Measurements from ENCODE around the gene CD300LG.
"Not testable (repeated sequence)": the region's sequence is repeated elsewhere in the genome, so short reads cannot be mapped to it uniquely, and the experiment has no call there.

The CD300LG gene, protein sequence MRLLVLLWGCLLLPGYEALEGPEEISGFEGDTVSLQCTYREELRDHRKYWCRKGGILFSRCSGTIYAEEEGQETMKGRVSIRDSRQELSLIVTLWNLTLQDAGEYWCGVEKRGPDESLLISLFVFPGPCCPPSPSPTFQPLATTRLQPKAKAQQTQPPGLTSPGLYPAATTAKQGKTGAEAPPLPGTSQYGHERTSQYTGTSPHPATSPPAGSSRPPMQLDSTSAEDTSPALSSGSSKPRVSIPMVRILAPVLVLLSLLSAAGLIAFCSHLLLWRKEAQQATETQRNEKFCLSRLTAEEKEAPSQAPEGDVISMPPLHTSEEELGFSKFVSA

DNA sequence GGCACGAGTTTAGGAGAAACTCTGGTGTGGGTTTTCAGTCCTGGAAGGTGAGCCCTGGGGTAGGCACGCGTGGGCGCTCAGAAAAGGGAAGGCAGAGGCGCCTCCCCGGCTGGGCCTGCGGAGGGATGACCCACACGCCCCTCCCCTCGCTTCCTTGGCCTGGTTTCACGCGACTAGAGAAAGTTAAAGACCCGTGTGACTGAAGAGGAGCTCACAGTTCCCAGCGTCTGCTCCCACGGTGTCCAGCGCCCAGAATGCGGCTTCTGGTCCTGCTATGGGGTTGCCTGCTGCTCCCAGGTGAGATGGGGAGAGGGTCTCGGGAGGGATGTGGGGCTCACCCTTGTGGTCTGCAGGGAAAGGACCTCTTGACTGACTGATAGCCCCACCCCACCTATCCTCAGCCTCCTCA lies at the start of gene CD300LG:
Gene CD300LG, plus strand, starts transcription at position 214 of the 409 bp plus-strand sequence. Its CDS starts 41 bp downstream, at position 255.
- DNase-seq (ENCODE audit: low read depth, low spot score), result no peak

DNA sequence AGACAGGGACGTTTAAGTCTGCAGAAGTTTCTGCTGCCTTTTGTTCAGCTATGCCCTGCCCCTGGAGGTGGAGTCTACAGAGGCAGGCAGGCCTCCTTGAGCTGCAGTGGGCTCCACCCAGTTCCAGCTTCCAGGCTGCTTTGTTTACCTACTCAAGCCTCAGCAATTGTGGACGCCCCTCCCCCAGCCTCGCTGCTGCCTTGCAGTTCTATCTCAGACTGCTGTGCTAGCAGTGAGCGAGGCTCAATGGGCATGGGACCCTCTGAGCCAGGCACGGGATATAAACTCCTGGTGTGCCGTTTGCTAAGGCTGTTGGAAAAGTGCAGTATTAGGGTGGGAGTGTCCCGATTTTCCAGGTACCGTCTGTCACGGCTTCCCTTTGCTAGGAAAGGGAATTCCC lies 49.0 kb upstream of the CD300LG start:
- DNase-seq (ENCODE audit: low read depth, low spot score), result not testable (repeated sequence)

DNA sequence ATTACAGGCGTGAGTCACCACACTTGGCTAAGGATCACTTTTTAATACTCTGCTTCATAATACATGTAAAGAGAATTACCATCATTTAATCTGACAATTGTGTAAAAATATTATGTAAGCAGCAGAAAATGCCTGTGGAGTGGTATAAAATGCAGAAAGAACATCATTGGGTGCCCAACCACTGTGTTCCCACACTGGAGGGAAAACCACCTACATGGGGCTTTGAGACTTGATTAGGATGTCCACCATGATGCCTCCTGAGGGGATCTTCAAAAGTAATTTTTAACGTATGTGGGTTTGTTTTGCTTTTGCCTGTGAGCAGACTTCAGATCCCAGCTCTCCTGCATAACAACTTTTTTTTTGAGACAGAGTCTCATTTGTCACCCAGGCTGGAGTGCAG lies 47.9 kb upstream of the CD300LG start:
- no peak for DNase-seq (ENCODE audit: low read depth, low spot score)

DNA sequence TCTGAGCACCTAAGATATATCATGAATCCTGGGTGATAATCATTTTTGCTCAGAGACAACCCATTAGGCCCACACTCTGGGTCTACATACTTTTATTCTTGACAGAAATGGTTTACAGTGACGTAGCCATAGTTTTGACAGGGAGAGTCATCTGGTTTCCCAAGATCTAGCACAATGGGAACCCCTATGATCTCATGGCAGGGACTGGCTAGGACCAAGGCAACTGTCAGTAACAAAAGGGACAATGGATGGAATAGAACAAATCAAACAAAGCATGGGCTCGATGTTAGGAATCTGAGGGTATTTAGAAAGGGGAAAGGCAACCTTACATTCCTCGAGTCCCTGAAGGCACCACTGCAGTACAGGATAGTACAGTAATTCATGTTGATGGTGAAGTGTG lies 46.2 kb upstream of the CD300LG start:
- no peak for DNase-seq (ENCODE audit: low read depth, low spot score)

DNA sequence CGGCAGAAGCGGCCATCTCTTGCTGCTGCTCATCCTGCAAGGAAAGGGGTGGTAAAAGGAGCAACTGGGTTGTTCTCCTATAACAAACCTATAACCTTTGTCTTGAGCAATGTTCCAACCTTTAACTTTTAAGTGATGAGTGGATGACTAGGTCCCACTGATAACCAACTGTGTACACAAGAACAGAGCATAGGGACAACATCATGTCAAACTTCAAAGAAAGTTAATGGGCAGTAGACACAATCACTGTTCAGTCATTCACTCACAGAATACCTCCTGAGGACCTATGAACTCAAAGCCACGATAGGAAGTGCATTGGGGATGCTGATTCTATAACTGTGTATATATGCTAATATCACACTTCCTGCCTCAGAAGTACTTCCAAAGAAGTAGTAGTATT lies 45.1 kb upstream of the CD300LG start:
- DNase-seq (ENCODE audit: low read depth, low spot score), result no peak

DNA sequence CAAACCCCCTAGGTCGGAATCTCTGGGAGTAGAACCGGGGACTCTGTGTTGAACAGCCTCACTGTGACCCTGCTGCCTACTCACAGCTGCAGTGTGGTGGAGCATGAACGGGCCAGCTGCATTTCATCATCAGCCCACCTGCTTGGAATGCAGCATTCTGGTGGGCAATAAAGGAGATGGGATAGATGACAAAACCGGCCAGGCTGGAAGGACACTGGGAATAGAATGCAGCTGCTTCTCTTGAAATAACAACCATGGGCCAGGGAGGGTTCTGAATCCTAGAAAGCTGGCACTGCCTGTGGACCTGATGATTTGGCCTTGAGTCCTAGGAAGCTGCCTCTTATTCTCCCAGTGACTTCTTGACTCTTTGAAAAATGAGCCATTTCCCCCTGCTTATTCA lies 43.2 kb upstream of the CD300LG start:
- DNase-seq (ENCODE audit: low read depth, low spot score), result no peak

DNA sequence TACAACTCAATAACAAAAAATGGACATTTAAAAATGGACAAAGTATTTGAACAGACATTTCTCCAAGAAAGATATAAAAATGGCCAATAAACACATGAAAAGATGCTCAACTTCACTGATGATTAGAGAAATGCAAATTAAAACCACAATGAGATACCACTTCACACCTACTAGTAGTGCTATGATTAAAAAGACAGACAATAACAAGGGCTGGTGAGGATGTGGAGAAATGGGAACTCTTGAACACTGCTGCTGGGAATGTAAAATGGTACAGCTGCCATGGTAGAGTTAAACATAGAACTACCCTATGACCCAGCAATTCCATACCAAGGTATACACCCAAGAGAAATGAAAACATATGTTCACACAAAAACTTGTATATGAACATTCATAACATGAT lies 41.9 kb upstream of the CD300LG start:
- no peak for DNase-seq (ENCODE audit: low read depth, low spot score)

DNA sequence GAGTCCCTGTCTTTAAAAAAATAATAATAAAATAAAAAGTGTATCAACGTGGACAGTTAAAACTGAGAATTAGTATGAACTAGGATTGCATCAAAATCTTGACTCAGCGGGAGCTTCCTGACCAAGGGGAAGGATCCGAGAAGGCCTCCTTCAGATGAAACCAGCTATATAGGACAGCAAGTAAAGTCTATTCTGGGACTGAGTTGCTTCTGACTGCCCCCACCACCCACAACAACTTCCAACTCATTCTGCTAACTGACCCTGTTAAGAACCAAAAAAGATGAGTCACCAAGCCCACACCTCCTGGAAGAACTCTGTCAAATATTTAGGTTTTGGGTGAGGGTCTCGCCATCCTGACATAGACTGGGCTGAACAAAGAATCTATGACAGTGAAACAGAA lies 38.9 kb upstream of the CD300LG start:
- no peak for DNase-seq (ENCODE audit: low read depth, low spot score)

DNA sequence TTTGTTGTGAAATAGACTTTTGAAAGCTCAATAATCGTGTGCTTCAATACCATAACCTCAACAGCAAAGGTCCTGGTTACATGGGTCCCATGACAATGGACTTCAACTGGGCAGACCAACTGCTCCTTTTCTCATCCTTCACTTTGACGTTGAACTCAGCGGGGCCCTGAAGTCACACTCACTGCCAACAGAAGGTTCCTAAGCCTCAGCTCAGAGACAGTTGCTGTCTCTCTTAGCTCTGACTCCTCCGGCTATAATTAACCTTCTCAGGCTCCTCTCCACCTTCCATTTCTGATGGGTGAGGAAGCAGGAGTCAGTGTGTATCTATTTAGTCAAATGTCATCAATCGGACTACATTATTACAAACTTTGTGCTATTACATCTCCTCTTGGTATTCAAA lies 37.9 kb upstream of the CD300LG start:
- no peak for DNase-seq (ENCODE audit: low read depth, low spot score)

DNA sequence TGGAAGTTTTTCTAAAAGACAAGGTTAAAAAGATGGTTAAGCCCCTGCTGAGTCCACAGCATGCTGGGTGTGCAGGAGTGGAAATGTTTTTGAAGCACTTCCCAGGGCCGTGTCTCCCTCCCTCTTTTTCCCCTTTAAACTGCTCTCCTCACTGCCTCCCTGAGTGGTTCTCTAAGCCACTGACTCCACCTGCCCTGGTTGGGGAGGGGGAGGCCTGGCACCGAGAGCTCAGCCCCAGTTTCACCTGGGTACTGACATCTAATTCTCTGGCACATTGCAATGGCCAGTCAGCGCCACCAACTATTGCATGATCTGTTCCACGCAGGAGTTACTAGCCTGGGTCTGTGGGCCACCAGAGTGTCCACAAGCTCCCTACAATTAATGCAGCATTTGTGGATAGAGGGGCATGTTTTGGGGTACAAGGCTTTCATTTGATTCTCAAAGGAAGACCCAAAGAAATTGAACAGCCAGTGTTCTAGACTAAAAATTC lies 36.7 kb upstream of the CD300LG start:
- DNase-seq (ENCODE audit: low read depth, low spot score), result no peak

DNA sequence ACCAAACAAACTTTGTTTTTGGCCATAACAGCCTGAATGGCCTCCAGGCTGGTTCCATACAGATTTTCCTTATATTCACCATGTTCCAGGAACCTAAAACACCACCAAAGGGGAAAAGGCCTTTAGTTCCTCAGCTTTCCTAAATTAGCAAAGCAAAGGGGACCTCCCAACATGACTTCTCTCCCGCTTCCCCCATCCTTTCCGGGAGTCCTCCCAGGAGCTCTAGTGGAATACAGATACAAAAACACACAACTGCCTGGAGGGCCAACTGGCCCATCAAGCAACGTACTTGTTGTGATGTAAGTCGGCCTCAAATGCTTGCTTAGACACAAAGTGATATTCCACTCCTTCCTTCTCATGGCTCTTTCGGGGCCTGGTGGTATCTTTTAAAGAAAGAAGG lies 36.2 kb upstream of the CD300LG start:
- DNase-seq (ENCODE audit: low read depth, low spot score), result no peak

DNA sequence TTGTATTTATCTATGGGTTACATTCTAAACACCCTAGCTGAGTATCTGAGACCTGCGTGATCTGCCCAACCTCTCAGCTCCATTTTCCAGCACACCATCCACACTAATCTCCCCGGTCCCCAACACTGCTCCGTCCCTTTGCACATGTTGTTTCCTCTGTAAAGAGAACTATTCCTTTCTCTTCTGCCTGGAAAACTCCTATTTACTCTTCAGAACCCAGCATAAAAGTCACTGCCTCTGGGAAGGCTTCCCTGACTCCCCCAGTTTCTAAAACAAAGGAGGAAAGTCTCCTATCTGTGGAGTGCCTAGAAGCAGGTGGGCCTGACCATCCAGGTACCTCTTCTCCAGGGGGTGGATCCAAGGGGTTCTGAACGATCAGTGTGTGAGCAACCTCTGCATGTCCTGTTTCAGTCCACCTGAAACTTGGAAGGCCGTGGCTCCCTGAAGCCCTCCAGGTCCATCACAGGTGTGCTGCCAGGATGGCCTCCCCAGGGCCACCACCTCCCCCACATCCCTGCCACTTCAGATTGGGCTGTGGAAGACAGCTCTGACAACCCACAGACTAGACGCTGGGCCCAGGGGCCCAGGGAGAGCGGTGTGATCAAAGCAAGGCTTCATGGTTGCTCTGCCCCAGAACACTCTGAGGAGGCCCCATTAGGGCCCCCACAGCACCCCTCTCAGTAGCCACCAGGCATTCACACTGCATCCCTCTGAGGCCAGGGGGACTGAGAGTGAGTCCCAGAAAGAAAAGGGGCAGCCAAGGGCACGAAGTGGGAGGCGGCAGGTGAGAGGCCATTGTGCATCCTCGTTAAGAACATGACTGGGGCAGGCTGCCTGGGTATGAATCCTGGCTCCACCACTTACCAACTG lies 34.3 kb upstream of the CD300LG start:
- DNase-seq (ENCODE audit: low read depth, low spot score), result no peak

DNA sequence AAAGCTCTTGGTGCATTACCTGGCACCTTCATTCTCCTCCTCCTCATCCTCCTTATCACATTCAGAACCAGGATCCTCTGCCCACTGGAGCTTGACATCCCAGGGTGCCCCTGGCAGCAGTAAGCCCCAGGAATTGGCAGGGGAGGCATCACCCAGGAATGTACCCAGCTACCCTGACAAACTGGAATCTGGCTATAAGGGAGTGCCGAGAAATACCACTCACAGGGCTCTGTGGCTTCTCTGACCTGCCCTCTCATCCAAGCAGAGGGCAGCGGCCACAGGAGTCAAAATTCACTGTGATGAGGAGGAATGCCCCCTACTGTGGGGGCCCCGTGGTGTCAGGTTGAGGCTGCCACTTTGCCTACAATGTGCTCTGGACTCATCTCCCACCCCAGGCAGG lies 33.6 kb upstream of the CD300LG start:
- no peak for DNase-seq (ENCODE audit: low read depth, low spot score)

DNA sequence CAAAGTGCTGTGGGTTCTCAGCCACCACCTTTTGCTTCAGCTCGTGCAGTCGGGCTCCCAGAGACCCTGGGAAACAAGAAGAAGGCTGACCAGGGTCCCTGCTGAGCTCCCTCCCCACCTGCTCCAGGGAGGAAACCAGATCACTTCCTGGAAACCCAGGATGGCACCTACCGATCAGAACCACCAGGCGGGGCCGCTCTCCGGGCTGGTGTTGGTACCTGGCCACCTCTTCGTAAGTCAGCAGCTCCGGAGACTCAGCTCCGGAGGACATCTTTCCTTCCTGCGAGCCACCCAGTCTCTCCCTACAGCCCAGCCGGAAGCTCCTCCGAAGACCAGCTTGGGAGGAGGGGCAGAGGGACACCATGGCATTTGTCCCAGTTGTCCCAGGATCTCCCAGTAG lies 33.0 kb upstream of the CD300LG start:
- no peak for DNase-seq (ENCODE audit: low read depth, low spot score)

DNA sequence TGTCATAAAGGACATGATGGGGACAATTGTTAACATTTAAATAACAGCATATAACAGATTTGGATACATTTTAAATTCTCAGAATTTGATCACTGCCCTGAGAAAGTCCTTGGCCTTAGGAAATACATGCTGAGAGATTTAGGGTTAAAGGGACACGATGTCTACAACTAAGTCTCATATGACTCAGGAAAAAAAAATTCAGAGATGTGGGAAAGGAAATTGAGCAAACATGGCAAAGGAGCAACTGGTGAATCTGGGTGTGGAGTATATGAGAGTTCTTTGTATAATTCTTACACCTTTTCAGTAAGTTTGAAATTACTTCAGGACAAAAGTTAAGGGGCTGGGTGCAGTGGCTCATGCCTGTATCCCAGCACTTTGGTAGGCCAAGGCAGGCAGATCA lies 32.3 kb upstream of the CD300LG start:
- DNase-seq (ENCODE audit: low read depth, low spot score), result peak; percentile 17

DNA sequence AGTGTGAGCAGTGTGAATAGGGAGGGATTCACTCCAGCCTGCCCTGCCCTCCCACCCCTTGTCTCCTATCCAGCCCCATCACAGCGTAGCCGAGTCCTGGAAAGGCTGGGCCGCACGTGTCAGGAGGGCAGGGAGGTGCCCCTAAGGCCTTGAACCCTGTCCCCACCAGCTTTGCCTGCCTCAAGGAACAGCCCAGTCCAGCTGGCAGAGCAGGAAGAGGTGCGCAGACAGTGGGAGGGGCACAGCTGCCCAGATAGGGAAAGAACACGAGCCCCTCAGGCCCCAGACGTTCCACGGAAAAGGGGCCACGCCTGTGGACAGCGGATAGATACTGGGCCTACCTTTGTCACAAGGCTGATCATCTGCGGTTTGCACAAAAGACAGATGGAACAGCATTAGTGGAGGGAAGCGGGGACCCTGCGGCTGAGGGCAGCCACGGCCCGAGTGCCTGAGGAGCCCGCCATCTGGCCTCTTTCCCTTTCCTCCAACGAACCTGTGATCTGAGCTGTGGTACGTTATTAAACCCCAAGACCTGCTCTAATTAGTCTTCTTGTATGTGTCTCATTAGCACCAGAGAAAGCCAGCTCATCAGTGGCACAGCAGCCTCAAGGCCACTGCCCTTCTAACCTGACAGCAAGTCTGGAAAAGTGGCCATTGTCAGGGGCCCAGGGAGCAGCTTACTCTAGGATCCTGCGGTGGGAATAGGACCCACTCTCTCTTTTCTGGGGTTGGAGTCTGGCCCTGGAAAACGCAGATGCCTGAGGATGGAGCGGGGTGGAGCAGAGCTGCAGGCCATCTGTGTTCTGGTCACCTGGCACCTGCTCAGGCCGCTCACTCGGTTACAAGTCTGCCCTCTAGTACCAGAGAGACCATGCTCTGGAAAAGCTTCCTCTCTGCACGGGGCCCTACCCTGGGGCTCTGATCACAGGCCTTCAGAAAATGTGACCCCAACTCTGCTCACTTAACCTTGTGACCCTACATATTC lies 30.3 kb upstream of the CD300LG start:
- no peak for DNase-seq (ENCODE audit: low read depth, low spot score)

DNA sequence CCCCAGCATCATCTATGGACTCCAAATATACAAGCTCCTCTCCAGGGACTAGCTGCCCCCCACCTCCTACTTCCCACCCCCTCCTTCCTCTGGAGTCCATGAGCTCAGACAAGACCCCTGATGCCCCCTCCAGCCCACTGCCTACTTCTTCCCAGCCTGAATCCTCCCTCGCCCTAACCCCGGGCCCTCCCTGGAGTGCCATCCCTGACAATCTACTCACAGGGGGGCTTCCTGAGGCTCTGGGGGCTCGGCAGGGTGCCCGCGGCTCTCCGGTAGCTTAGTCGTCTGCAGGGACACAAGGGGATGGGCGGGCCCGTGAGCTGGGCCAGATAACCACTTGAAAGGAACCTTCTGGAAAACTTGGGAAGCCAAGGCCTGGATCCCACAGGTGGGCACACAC lies 29.1 kb upstream of the CD300LG start:
- no peak for DNase-seq (ENCODE audit: low read depth, low spot score)

DNA sequence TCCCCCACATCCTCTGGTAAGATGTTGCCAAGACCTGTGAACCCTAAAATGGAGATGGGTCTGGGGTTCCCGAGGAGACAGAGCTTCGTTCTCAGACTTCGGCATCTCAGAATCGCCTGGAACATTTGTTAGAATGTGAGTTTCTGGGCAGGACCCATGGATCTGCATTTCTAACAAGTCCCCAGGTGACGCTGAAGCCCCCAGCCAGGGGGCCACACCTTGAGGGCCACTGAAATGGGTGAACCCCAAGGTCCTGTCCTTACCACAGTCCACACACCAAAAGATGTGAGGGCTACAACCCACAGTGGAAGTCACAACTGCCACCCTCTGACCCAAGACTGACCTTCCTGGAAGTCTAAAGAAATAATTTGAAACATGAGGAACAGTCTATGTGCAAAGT lies 28.0 kb upstream of the CD300LG start:
- DNase-seq (ENCODE audit: low read depth, low spot score), result no peak

DNA sequence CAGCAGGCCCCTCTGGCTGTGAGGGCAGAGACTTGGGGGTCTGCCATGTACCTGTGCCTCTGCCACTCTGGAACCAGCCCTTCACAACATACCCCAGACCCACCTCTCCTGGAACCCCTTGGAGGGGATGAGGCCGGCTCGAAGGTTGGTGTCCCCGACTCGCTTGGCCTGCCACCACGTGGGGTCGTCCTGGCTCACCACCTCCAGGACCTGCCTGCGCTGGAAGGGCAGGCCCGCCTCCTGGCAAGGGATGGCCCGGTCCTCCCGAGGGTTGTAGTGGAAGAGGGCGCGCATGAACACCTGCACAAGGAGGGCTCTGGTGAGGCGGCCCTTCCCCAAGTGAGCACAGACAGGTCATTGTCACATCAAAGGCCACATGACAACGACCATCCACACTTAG lies 26.2 kb upstream of the CD300LG start:
- DNase-seq (ENCODE audit: low read depth, low spot score), result no peak

DNA sequence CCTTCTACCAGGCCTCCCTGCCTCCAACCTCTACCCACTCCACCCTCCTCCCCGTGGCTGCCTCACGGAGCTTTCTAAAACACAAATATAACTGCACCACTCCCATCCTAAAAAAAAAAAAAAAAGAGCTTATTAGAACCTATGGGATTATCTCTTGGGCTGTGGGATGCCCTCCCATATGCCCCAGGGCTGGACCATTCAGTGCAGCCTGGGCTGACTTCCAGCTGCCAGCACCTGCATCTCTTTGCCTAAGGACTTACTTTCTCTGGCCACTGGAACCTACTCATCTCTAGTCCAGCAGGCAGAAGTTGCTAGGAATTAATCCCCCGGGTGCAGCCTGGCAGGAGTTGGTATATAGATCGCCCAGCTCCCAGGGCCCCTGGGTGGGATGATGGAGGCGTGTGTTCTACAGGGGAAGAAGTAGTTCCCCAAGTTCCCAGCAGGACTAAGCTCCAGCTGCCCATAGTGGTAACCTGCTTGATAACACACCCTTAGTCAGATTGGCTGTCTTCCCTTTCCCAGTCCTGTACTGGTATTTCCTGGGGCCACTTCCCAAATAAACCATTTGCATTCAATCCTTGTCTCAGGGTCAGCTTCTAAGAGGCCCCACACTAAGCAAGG lies 24.3 kb upstream of the CD300LG start:
- no peak for DNase-seq (ENCODE audit: low read depth, low spot score)
